Kidney (tissue), 14 donors: Measurements from ENCODE around the gene SPO11. TPM values are rescaled to one million over a fixed set of nuclear protein-coding genes. Genes with fewer than 3 reads are reported as not detected.

ENCODE experiments used
- DNase-seq, 5 donors: peaks; one replicate each; pipeline ENCODE4 v3.0.0-alpha.2; 2013 to 2020
- FAIRE-seq: peaks from 2 replicates; lab custom pipeline; 2012; peaks lifted over from hg19 to GRCh38; lab: Jason Lieb, UNC
- H3K27ac ChIP-seq, 2 donors: one replicate each; pipeline ENCODE4 v1.7.0; 2013; ENCODE audit warnings: low read depth in 2 of 2, low read length in 2 of 2, inconsistent platforms in 1 of 2
- H3K27me3 ChIP-seq: one replicate; pipeline ENCODE4 v1.7.1; 2013; ENCODE audit warnings: low read length, inconsistent platforms; ENCODE audit not compliant: control insufficient read depth, insufficient read depth
- H3K36me3 ChIP-seq, 3 donors: one replicate each; pipeline versions ENCODE4 v1.7.0 to v1.7.1; 2013; ENCODE audit warnings: low read length in 3 of 3, control low read depth in 1 of 3, inconsistent platforms in 1 of 3; ENCODE audit not compliant: insufficient read depth in 3 of 3, control insufficient read depth in 2 of 3
- H3K4me1 ChIP-seq, 3 donors: one replicate each; pipeline versions ENCODE4 v1.7.0 to v1.7.1; 2013; ENCODE audit warnings: low read length in 3 of 3, inconsistent platforms in 1 of 3, low read depth in 1 of 3; ENCODE audit not compliant: control insufficient read depth in 2 of 3, insufficient read depth in 2 of 3
- H3K4me3 ChIP-seq, 3 donors: one replicate each; pipeline versions ENCODE4 v1.7.0 to v1.8.1; 2013; ENCODE audit warnings: low read length in 3 of 3, control low read depth in 1 of 3, inconsistent platforms in 1 of 3
- H3K9ac ChIP-seq, 3 donors: one replicate each; pipeline versions ENCODE4 v1.7.0 to v1.7.1; 2013; ENCODE audit warnings: low read length in 3 of 3, control low read depth in 1 of 3, inconsistent platforms in 1 of 3
- H3K9me3 ChIP-seq, 3 donors: one replicate each; pipeline versions ENCODE4 v1.7.0 to v1.7.1; 2013; ENCODE audit warnings: low read length in 3 of 3, control low read depth in 1 of 3, inconsistent platforms in 1 of 3; ENCODE audit not compliant: control insufficient read depth in 2 of 3, insufficient read depth in 1 of 3
- intact Hi-C: fragments of 100-400 bp; cut with DNase I; formaldehyde crosslinking; loops from one replicate; pipeline ENCODE4 v1.11.1; 2022
- polyA plus RNA-seq: library from polyadenylated mRNA; stranded (reverse); fragments of 350-450 nt; fragmentation: Illumina TruSeq; extraction: RNeasy Lipid Tissue Mini Kit (QIAGEN cat#74804); gene quantifications from one replicate; pipeline ENCODE4 v1.2.3, GENCODE V29; 2014; ENCODE audit warnings: low read depth, low replicate concordance; ENCODE audit not compliant: insufficient read depth
- total RNA-seq: library from RNA; stranded (reverse); fragmentation: NEBNext Ultra II Directional; extraction: Animal tissue kit (Norgen Biotek cat#: 25700); gene quantifications from one replicate; pipeline ENCODE4 v1.2.1, GENCODE V29; 2021
- TF ChIP-seq, protein P1 (sequence below): IDR thresholded peaks from 3 replicates; pipeline ENCODE4 v1.5.1; 2012; ENCODE audit warnings: mild to moderate bottlenecking, moderate library complexity, borderline replicate concordance; ENCODE audit not compliant: insufficient read depth; ENCODE audit errors: extremely low read depth
- donor health status: control.
- donor health status: control.
- donor health status: control.
- donor health status: control.
- donor health status: control.
- donor health status: DM: yes; HTN: yes; CAD: no.
- donor health status: Normal renal cell carcinoma (clear cell type).

Gene SPO11
- total and polyA plus RNA-seq, 2 donors from 2014 or later: not detected

DNA sequence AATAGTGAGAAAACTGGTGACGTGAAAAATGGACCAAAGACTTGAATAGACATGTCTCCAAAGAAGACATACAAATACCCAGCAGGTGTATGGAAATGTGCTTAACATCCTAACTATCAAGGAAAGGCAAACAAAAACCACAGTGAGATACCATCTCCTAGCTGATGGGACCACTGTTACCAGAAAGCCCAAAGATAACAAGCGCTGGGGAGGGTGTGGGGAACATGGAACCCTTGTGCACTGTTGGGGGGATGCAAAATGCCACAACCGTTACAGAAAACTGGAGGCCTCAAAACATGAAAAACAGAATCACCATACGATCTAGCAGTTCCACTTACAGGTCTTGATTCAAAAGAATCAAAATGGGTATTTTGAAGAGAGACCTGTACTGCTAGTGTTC lies 41.8 kb downstream of the SPO11 start:
- TF ChIP-seq, protein P1, sequence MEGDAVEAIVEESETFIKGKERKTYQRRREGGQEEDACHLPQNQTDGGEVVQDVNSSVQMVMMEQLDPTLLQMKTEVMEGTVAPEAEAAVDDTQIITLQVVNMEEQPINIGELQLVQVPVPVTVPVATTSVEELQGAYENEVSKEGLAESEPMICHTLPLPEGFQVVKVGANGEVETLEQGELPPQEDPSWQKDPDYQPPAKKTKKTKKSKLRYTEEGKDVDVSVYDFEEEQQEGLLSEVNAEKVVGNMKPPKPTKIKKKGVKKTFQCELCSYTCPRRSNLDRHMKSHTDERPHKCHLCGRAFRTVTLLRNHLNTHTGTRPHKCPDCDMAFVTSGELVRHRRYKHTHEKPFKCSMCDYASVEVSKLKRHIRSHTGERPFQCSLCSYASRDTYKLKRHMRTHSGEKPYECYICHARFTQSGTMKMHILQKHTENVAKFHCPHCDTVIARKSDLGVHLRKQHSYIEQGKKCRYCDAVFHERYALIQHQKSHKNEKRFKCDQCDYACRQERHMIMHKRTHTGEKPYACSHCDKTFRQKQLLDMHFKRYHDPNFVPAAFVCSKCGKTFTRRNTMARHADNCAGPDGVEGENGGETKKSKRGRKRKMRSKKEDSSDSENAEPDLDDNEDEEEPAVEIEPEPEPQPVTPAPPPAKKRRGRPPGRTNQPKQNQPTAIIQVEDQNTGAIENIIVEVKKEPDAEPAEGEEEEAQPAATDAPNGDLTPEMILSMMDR: no peak
- Histone ChIP-seq H3K27ac (no peak overlapping the region), H3K4me1 (no peaks in the 10 kb centered on the region), H3K4me3 (no peak overlapping the region), H3K27me3 (no peaks in the 10 kb centered on the region), H3K9ac (no peak overlapping the region), H3K9me3 (no peaks in the 10 kb centered on the region), H3K36me3 (peaks cover 16 to 89% (median 53%) of the 10 kb centered on the region in 3 donors)
- FAIRE-seq (no peak), DNase-seq (no peak)
- intact Hi-C loops: no loop called here

DNA sequence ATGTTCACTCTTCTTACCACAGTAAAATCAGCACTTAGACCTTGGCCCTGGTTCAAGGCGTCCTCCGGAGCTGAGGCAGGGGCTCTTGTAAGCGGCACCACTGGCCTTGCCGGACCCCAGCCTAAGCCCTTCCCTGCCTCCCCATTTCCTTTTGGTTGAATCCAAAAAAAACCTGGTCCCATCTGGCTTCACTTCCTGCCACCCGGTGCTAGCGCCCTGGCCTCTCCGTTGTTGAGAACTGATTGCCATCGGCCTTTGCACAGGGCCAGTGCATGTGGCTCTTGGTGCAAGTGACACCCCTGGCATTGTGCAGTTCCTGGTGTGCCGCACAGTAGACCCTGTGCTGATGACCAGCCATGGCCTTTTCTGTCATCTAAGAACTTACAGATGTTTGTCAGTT lies 42.6 kb downstream of the SPO11 start:
- H3K36me3 ChIP-seq: peaks cover 13 to 85% (median 48%) of the 10 kb centered on the region in 3 donors
- H3K9ac ChIP-seq: no peak overlapping the region
- peak in 1 of 5 donors; percentile 15 for DNase-seq
- no peaks in the 10 kb centered on the region for H3K4me1 ChIP-seq
- FAIRE-seq: no peak
- H3K27ac ChIP-seq: no peak overlapping the region
- no peaks in the 10 kb centered on the region for H3K27me3 ChIP-seq
- no peaks in the 10 kb centered on the region for H3K9me3 ChIP-seq
- intact Hi-C loops: no loop called here
- TF ChIP-seq, protein P1: no peak
- no peak overlapping the region for H3K4me3 ChIP-seq

DNA sequence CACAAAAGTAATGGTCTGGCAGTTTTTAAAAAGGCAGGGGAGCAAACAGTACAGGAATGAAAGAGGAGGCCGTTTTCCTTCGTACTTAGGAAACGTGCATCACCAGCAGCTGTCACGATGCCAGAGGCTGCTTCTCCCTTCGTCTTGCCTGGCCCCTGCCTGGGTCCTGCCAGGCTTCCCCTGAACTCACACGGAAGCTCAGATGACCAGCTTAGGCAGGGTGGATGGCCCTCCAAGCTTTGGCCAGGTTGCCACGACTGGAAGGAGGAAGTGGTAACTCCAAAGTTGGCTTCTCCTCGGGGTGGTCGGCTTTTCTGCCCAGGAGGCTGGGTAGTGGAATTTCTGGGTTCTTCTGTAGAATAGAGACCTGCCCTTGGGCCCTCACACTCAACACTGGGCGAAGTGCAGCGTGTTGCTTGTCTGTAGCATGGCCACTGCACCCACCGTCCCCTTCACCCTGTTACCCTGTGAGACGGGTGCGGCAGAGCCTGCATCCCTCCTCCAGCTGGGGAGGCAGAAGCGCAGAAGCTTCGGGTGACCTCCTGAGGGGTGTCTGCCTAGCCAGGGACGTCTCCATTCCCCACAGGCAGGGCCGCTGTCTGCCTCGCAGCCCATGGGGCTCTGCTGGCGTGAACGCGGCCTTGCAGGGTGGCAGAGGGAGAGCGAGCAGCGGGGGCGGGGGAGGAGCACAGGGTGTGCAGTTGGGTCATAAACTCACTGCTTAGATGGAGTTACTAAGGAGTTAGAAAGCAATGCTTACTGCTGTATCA lies 43.2 kb downstream of the SPO11 start:
- intact Hi-C loops: no loop called here
- Histone ChIP-seq H3K4me3 (no peak overlapping the region), H3K36me3 (peaks cover 12 to 88% (median 47%) of the 10 kb centered on the region in 3 donors), H3K27ac (no peak overlapping the region), H3K4me1 (no peaks in the 10 kb centered on the region), H3K9ac (no peak overlapping the region), H3K9me3 (no peaks in the 10 kb centered on the region), H3K27me3 (no peaks in the 10 kb centered on the region)
- TF ChIP-seq, protein P1: no peak
- peak in 1 of 5 donors; percentile 60 for DNase-seq
- no peak for FAIRE-seq
